Endometrial microvascular endothelial cells (primary cell): ENCODE measurements around the gene HADH. TPM values are rescaled to one million over a fixed set of nuclear protein-coding genes. Genes with fewer than 3 reads are reported as not detected.

Source experiments
- in situ Hi-C: cut with HindIII; loops from 2 replicates; pipeline ENCODE4 v1.10.0; 2017; ENCODE audit warnings: low sequenced_read_pairs, low pct_unique_long_range_greater_than_20kb; ENCODE audit errors: inconsistent ontology term
- total RNA-seq: library from RNA; depleted of rRNA; stranded (reverse); fragments of >200 nt; gene quantifications from one replicate; pipeline ENCODE4 v1.2.3, GENCODE V29; 2015; ENCODE audit errors: inconsistent ontology term

Gene HADH
- total RNA-seq, 1 donor from 2014 or later: 21.6 TPM

- in situ Hi-C loops: no loop called here
These were observed 34.6 kb downstream of the HADH start for GRCh38 chr4:108024085-108024877.

GRCh38 chr4:108024878-108025165 is 35.1 kb downstream of the HADH start:
- in situ Hi-C loops: no loop called here

- in situ Hi-C loops: no loop called here
These were observed 39.5 kb downstream of the HADH start for GRCh38 chr4:108029016-108029720.

- in situ Hi-C loops: no loop called here
These were observed 40.0 kb downstream of the HADH start for GRCh38 chr4:108029731-108030130.

- in situ Hi-C loops: no loop called here
These were observed 40.6 kb downstream of the HADH start for GRCh38 chr4:108030332-108030731.

- in situ Hi-C loops: no loop called here
These were observed 41.9 kb downstream of the HADH start for GRCh38 chr4:108031427-108032083.

- in situ Hi-C loops: no loop called here
These were observed 43.7 kb downstream of the HADH start for GRCh38 chr4:108033348-108033747.

- in situ Hi-C loops: no loop called here
These were observed 44.9 kb downstream of the HADH start for GRCh38 chr4:108034565-108034964.

GRCh38 chr4:108035691-108036090 is 46.0 kb downstream of the HADH start:
- in situ Hi-C loops: no loop called here

GRCh38 chr4:108036213-108036612 is 46.5 kb downstream of the HADH start:
- in situ Hi-C loops: no loop called here

- in situ Hi-C loops: no loop called here
These were observed 48.2 kb downstream of the HADH start for GRCh38 chr4:108037884-108038283.

GRCh38 chr4:108042927-108043326 is 53.2 kb downstream of the HADH start:
- in situ Hi-C loops: no loop called here

GRCh38 chr4:108043526-108043925 is 53.8 kb downstream of the HADH start:
- in situ Hi-C loops: no loop called here

- in situ Hi-C loops: no loop called here
These were observed 55.4 kb downstream of the HADH start for GRCh38 chr4:108044951-108045686.

GRCh38 chr4:108045687-108046024 is 56.0 kb downstream of the HADH start:
- in situ Hi-C loops: no loop called here

GRCh38 chr4:108047199-108047598 is 57.5 kb downstream of the HADH start:
- in situ Hi-C loops: no loop called here

GRCh38 chr4:108048157-108048556 is 58.5 kb downstream of the HADH start:
- in situ Hi-C loops: no loop called here

- in situ Hi-C loops: no loop called here
These were observed 59.3 kb downstream of the HADH start for GRCh38 chr4:108048997-108049396.

GRCh38 chr4:108049406-108049805 is 59.7 kb downstream of the HADH start:
- in situ Hi-C loops: no loop called here
